GM12878 (cell line): ENCODE data around the gene C18orf63. TPM values are rescaled to one million over a fixed set of nuclear protein-coding genes. Genes with fewer than 3 reads are reported as not detected.

Source experiments
- ATAC-seq: fragments of 200-7000 bp; cut with Tn5 transposase; 3 replicates; pipeline ENCODE4 v1.9.1; 2020; ENCODE audit warnings: mild to moderate bottlenecking, moderate library complexity
- BruUV-seq: library from RNA; stranded (reverse); fragments of 400-500 nt; replicated peaks from 2 replicates; lab custom pipeline; 2021; lab: Mats Ljungman, UMichigan
- CTCF ChIA-PET: fragments of 300-600 bp; sonication (Branson Sonifier 250); formaldehyde crosslinking; extraction: SDS; loops from one replicate; lab custom pipeline; 2021; ENCODE audit warnings: inconsistent platforms; lab: Yijun Ruan, JAX
- POLR2A ChIA-PET: fragments of 350-600 bp; formaldehyde crosslinking; extraction: SDS; loops from one replicate; lab custom pipeline; 2021; ENCODE audit warnings: inconsistent platforms; lab: Charles Lee
- RAD21 ChIA-PET: fragments of 300-600 bp; sonication (Branson Sonifier 250); formaldehyde crosslinking; loops from one replicate; lab custom pipeline; 2023; ENCODE audit warnings: antibody characterized with exemption; ENCODE audit not compliant: unreplicated experiment; lab: Charles Lee
- SMC1A ChIA-PET: fragments of 300-600 bp; sonication (Branson Sonifier 250); formaldehyde crosslinking; loops from one replicate; lab custom pipeline; 2023; ENCODE audit not compliant: unreplicated experiment, uncharacterized antibody; lab: Charles Lee
- DNase-seq: peaks from one replicate; pipeline ENCODE4 v3.0.0-alpha.2; 2011; ENCODE audit warnings: low read depth, low spot score
- FAIRE-seq: peaks from 3 replicates; lab custom pipeline; 2011; peaks lifted over from hg19 to GRCh38; lab: Jason Lieb, UNC
- H2AFZ ChIP-seq: 2 replicates; pipeline ENCODE4 v1.6.0; 2011; ENCODE audit warnings: low read depth, low read length, control low read depth; ENCODE audit not compliant: control insufficient read depth
- H3K27ac ChIP-seq: 2 replicates; pipeline ENCODE4 v1.5.1; 2011; ENCODE audit warnings: control low read depth; ENCODE audit not compliant: control insufficient read depth, insufficient read depth
- H3K27me3 ChIP-seq, 2 experiments: replicated peaks in 1 of 2; 2 replicates each; pipeline versions ENCODE4 v1.6.0 to v1.6.1; 2011; ENCODE audit warnings: low read length in 1 of 2; ENCODE audit not compliant: control insufficient read depth in 2 of 2, insufficient read depth in 2 of 2
- H3K36me3 ChIP-seq, 2 experiments: 2 replicates each; pipeline ENCODE4 v1.5.1; 2011; ENCODE audit warnings: low read length in 1 of 2; ENCODE audit not compliant: control insufficient read depth in 2 of 2, insufficient read depth in 2 of 2
- H3K4me1 ChIP-seq: 2 replicates; pipeline ENCODE4 v1.6.1; 2011; ENCODE audit warnings: mild to moderate bottlenecking, low read length, moderate library complexity, mixed read lengths; ENCODE audit not compliant: control insufficient read depth, insufficient read depth
- H3K4me2 ChIP-seq: 2 replicates; pipeline ENCODE4 v1.6.0; 2011; ENCODE audit warnings: control low read depth; ENCODE audit not compliant: control insufficient read depth, insufficient read depth
- H3K4me3 ChIP-seq: fragments of 200-600 bp; sonication (generic); 2 replicates; pipeline ENCODE4 v1.5.1; 2016
- H3K79me2 ChIP-seq: 2 replicates; pipeline ENCODE4 v1.6.0; 2011; ENCODE audit warnings: low read length; ENCODE audit not compliant: control insufficient read depth, insufficient read depth
- H3K9ac ChIP-seq: 2 replicates; pipeline ENCODE4 v1.8.0; 2011; ENCODE audit warnings: low read length, control low read depth, mixed read lengths; ENCODE audit not compliant: control insufficient read depth, insufficient read depth
- H3K9me3 ChIP-seq: replicated peaks from 3 replicates; pipeline ENCODE4 v1.5.1; 2011; ENCODE audit warnings: mild to moderate bottlenecking, low read length; ENCODE audit not compliant: control insufficient read depth, insufficient read depth
- H4K20me1 ChIP-seq: 2 replicates; pipeline ENCODE4 v1.6.0; 2011; ENCODE audit not compliant: control insufficient read depth, insufficient read depth
- ASH2L ChIP-seq: fragments of 300-600, 200-600 bp; sonication (generic); IDR thresholded peaks from 2 replicates; pipeline ENCODE4 v1.6.1; 2017; ENCODE audit warnings: low read depth, mild to moderate bottlenecking, borderline replicate concordance
- BCL3 ChIP-seq: IDR thresholded peaks from 2 replicates; pipeline ENCODE4 v1.6.1; 2011; ENCODE audit warnings: borderline replicate concordance, low read depth, mild to moderate bottlenecking, moderate library complexity, low read length; ENCODE audit not compliant: insufficient read depth, poor library complexity, severe bottlenecking
- BHLHE40 ChIP-seq, 2 experiments: fragments of 450-650 bp in 1 of 2; IDR thresholded peaks; 2 replicates each; pipeline ENCODE4 v1.6.1; 2011 to 2017; ENCODE audit warnings: low read depth in 2 of 2, borderline replicate concordance in 1 of 2, improper control_type of control experiment in 1 of 2, low read length in 1 of 2, mild to moderate bottlenecking in 1 of 2
- CBX5 ChIP-seq: sonication (generic); IDR thresholded peaks from 2 replicates; pipeline ENCODE4 v1.6.1; 2016; ENCODE audit warnings: low read depth, moderate library complexity, mild to moderate bottlenecking, inconsistent platforms
- CHD2 ChIP-seq: IDR thresholded peaks from 2 replicates; pipeline ENCODE4 v1.6.1; 2011; ENCODE audit warnings: low read depth, low read length, improper control_type of control experiment, borderline replicate concordance
- CHD4 ChIP-seq: fragments of 200-600 bp; sonication (generic); IDR thresholded peaks from 2 replicates; pipeline ENCODE4 v1.6.1; 2016; ENCODE audit warnings: mild to moderate bottlenecking
- IKZF1 ChIP-seq: fragments of 450-650 bp; conservative IDR thresholded peaks from 2 replicates; pipeline ENCODE4 v1.6.1; 2017; ENCODE audit warnings: antibody characterized with exemption, mild to moderate bottlenecking
- NFXL1 ChIP-seq: fragments of 450-650 bp; IDR thresholded peaks from 2 replicates; pipeline ENCODE4 v1.6.1; 2017; ENCODE audit warnings: antibody characterized with exemption, mild to moderate bottlenecking, borderline replicate concordance
- PML ChIP-seq: IDR thresholded peaks from 2 replicates; pipeline ENCODE4 v1.6.1; 2012; ENCODE audit warnings: low read length, inconsistent platforms
- SMC3 ChIP-seq: IDR thresholded peaks from 2 replicates; pipeline ENCODE4 v1.6.1; 2011; ENCODE audit warnings: low read length, improper control_type of control experiment, borderline replicate concordance
- STAT3 ChIP-seq: IDR thresholded peaks from 2 replicates; pipeline ENCODE4 v1.6.1; 2011; ENCODE audit warnings: low read depth, low read length, improper control_type of control experiment
- YY1 ChIP-seq: IDR thresholded peaks from 2 replicates; pipeline ENCODE4 v1.6.1; 2011; ENCODE audit warnings: low read depth, mild to moderate bottlenecking, low read length
- ZNF592 ChIP-seq: fragments of 450-650 bp; IDR thresholded peaks from 2 replicates; pipeline ENCODE4 v1.6.1; 2017; ENCODE audit warnings: mild to moderate bottlenecking, moderate library complexity
- WGBS: methylation state at CpG from one replicate; pipeline ENCODE4 v1.1.6; 2016; ENCODE audit warnings: low lambda C conversion rate; ENCODE audit not compliant: insufficient replicate concordance, insufficient coverage; ENCODE audit errors: missing lambda C conversion rate; 5-methylcytosine and 5-hydroxymethylcytosine counted together
- in situ Hi-C: fragments of 300-500 bp; cut with MboI; formaldehyde crosslinking; loops from 9 replicates; pipeline ENCODE4 v1.14.3; 2018; ENCODE audit warnings: mixed read lengths
- intact Hi-C: fragments of 100-400 bp; cut with micrococcal nuclease; formaldehyde crosslinking; loops from one replicate; pipeline ENCODE4 v1.14.2; 2022; ENCODE audit not compliant: unreplicated experiment
- polyA plus RNA-seq, 11 experiments: library from polyadenylated mRNA; depleted of rRNA in 4 of 11; unstranded in 6 of 11; stranded (reverse) in 5 of 11; fragments of >200 nt; fragmentation: Nextera tagmentation in 4 of 11; fragmentation: Illumina TruSeq in 1 of 11; extraction: Ambion mirVana in 4 of 11; extraction: Trizol in 1 of 11; gene quantifications; 1 replicate in 1 of 11; 2 replicates in 10 of 11; pipeline versions ENCODE4 v1.2.1 to v1.2.3, GENCODE V29; 2011 to 2016; ENCODE audit warnings: inconsistent platforms in 2 of 11, missing spikeins in 2 of 11, low read depth in 1 of 11
- total RNA-seq, 4 experiments: library from RNA; depleted of rRNA in 3 of 4; stranded (reverse); fragments of >200 nt in 3 of 4; fragmentation: Illumina TruSeq in 1 of 4; extraction: Trizol in 1 of 4; gene quantifications; 2 replicates each; pipeline versions ENCODE4 v1.2.1 to v1.2.3, GENCODE V29; 2013 to 2021
- TF ChIP-seq, protein P1 (sequence below): fragments of 450-650 bp; IDR thresholded peaks from 2 replicates; pipeline ENCODE4 v1.6.1; 2017; ENCODE audit warnings: antibody characterized with exemption, mild to moderate bottlenecking, moderate library complexity
- TF ChIP-seq, protein P2 (sequence below): IDR thresholded peaks from 2 replicates; pipeline ENCODE4 v1.6.1; 2012; ENCODE audit warnings: low read depth, low read length, improper control_type of control experiment

Gene C18orf63
- total and polyA plus RNA-seq, 10 of the 15 experiments (the other 5 are each of a cell fraction or from before 2014, with no cell fraction given): not detected

DNA sequence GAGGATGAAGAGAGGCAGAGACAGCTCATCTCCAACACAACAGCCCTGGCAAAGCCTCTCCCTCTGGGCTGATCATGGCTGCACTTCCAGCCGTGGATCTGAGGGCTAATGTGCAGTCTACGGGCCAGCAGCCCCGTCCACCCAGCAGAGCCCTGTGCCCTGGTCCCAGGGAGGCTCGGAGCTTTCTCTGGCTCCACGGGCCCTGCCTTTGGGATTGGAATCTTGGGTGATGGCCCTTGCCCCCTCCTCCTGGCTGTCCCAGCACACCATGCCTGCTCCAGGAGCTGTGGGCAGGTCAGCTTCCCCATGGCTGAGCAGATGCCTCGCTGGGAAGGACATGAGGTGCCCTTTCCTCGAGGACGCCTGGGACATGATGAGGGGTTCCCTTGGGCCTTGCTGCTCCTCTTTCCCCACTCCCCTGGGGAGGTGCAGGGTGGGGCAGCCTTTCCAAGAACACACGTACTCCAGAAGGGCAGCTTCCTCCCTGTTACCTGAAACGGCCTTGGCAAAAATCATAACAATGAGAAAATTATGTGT, 66.9 kb downstream of the C18orf63 start:
- RAD21 ChIA-PET: no interaction called here
- Histone ChIP-seq H2AFZ (no peak overlapping the region), H4K20me1 (no peaks in the 10 kb centered on the region), H3K36me3 (no peaks in the 10 kb centered on the region), H3K4me2 (no peak overlapping the region), H3K9ac (no peak overlapping the region), H3K4me1 (peaks cover 4% of the 10 kb centered on the region), H3K27me3 (peaks cover 0 to 3% of the 10 kb centered on the region in 2 experiments; a peak in 2 of 4 replicates), H3K79me2 (no peaks in the 10 kb centered on the region), H3K9me3 (no peaks in the 10 kb centered on the region; the same call in 2 of the 3 replicates), H3K4me3 (no peak overlapping the region), H3K27ac (no peak overlapping the region)
- DNase-seq (no peak), ATAC-seq (no peak), FAIRE-seq (no peak)
- no TSS peak for BruUV-seq
- in situ Hi-C loops (no loop called here), intact Hi-C loops (no loop called here)
- POLR2A ChIA-PET: no interaction called here
- 13% methylated on average over 10 of the region's 10 CpGs for WGBS
- SMC1A ChIA-PET: no interaction called here
- CTCF ChIA-PET: no interaction called here
- TF ChIP-seq CHD4 (no peak), SMC3 (no peak), YY1 (no peak), NFXL1 (no peak), BCL3 (no peak), STAT3 (no peak), PML (no peak), CBX5 (no peak), BHLHE40 (IDR thresholded peaks at IDR 0.05; ENCODE audit: borderline replicate concordance in 1 of 2, low read depth in 2 of 2, low read length in 1 of 2) (no peak), ASH2L (no peak), IKZF1 (no peak), CHD2 (no peak), ZNF592 (no peak)
- TF ChIP-seq, protein P1, sequence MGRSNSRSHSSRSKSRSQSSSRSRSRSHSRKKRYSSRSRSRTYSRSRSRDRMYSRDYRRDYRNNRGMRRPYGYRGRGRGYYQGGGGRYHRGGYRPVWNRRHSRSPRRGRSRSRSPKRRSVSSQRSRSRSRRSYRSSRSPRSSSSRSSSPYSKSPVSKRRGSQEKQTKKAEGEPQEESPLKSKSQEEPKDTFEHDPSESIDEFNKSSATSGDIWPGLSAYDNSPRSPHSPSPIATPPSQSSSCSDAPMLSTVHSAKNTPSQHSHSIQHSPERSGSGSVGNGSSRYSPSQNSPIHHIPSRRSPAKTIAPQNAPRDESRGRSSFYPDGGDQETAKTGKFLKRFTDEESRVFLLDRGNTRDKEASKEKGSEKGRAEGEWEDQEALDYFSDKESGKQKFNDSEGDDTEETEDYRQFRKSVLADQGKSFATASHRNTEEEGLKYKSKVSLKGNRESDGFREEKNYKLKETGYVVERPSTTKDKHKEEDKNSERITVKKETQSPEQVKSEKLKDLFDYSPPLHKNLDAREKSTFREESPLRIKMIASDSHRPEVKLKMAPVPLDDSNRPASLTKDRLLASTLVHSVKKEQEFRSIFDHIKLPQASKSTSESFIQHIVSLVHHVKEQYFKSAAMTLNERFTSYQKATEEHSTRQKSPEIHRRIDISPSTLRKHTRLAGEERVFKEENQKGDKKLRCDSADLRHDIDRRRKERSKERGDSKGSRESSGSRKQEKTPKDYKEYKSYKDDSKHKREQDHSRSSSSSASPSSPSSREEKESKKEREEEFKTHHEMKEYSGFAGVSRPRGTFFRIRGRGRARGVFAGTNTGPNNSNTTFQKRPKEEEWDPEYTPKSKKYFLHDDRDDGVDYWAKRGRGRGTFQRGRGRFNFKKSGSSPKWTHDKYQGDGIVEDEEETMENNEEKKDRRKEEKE: no peak
- TF ChIP-seq, protein P2, sequence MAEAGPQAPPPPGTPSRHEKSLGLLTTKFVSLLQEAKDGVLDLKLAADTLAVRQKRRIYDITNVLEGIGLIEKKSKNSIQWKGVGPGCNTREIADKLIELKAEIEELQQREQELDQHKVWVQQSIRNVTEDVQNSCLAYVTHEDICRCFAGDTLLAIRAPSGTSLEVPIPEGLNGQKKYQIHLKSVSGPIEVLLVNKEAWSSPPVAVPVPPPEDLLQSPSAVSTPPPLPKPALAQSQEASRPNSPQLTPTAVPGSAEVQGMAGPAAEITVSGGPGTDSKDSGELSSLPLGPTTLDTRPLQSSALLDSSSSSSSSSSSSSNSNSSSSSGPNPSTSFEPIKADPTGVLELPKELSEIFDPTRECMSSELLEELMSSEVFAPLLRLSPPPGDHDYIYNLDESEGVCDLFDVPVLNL: no peak
